ENCODE results near the gene ISM1.

The ISM1 gene

DNA sequence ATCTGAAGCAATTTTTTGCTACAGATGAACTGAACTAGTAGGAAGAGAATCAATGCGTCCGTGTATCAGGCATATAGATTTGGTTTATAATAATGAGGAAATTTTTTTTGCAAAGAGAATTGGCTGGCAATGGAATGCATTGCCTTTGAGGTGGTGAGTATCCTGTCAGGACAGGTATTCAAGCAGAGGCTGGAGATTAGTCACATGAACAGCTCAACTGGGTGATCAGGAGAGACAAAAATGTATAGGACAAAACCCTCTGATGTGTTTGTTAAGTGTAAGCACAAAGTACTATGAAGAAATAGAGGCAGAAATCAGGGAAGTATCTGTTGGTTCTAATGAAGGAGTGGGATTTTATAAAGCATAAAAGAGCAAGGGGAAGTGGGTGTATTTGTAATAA lies 80.5 kb downstream of the ISM1 start:
- ATAC-seq: no peak

GRCh38 chr20:13302647-13303450 lies 81.8 kb downstream of the ISM1 start:
- no peak for TF ChIP-seq OSR1 (CRISPR knock-in tag; IDR thresholded peaks at IDR 0.05)
- no peak for TF ChIP-seq TOX (CRISPR knock-in tag; IDR thresholded peaks at IDR 0.05; ENCODE audit: borderline replicate concordance)
- TF ChIP-seq BACH2 (CRISPR knock-in tag; IDR thresholded peaks at IDR 0.05; ENCODE audit: borderline replicate concordance): no peak
- no peak for TF ChIP-seq CSDC2 (CRISPR knock-in tag; IDR thresholded peaks at IDR 0.05)
- TF ChIP-seq, protein P1, sequence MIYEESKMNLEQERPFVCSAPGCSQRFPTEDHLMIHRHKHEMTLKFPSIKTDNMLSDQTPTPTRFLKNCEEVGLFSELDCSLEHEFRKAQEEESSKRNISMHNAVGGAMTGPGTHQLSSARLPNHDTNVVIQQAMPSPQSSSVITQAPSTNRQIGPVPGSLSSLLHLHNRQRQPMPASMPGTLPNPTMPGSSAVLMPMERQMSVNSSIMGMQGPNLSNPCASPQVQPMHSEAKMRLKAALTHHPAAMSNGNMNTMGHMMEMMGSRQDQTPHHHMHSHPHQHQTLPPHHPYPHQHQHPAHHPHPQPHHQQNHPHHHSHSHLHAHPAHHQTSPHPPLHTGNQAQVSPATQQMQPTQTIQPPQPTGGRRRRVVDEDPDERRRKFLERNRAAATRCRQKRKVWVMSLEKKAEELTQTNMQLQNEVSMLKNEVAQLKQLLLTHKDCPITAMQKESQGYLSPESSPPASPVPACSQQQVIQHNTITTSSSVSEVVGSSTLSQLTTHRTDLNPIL (CRISPR knock-in tag; IDR thresholded peaks at IDR 0.05; ENCODE audit: low read depth): no peak
- TF ChIP-seq ARNTL (CRISPR knock-in tag; IDR thresholded peaks at IDR 0.05; ENCODE audit: borderline replicate concordance, low read depth): no peak
- no peak for TF ChIP-seq ZFP3 (CRISPR knock-in tag; IDR thresholded peaks at IDR 0.05)
- no peak for TF ChIP-seq ESRRG (CRISPR knock-in tag; IDR thresholded peaks at IDR 0.05)
- TF ChIP-seq TSHZ2 (CRISPR knock-in tag; IDR thresholded peaks at IDR 0.05): no peak
- TF ChIP-seq TCF4 (CRISPR knock-in tag; IDR thresholded peaks at IDR 0.05; ENCODE audit: borderline replicate concordance): no peak
- TF ChIP-seq SNAI2 (CRISPR knock-in tag; IDR thresholded peaks at IDR 0.05): no peak
- no peak for TF ChIP-seq ZNF565 (CRISPR knock-in tag; conservative IDR thresholded peaks at IDR 0.05; ENCODE audit: low read depth)
- peak; percentile 95 for ATAC-seq

More for the DNA sequence above, 80.5 kb downstream of the ISM1 start:
- TF ChIP-seq ISL1 (CRISPR knock-in tag; IDR thresholded peaks at IDR 0.05): no peak
- TF ChIP-seq, protein P2, sequence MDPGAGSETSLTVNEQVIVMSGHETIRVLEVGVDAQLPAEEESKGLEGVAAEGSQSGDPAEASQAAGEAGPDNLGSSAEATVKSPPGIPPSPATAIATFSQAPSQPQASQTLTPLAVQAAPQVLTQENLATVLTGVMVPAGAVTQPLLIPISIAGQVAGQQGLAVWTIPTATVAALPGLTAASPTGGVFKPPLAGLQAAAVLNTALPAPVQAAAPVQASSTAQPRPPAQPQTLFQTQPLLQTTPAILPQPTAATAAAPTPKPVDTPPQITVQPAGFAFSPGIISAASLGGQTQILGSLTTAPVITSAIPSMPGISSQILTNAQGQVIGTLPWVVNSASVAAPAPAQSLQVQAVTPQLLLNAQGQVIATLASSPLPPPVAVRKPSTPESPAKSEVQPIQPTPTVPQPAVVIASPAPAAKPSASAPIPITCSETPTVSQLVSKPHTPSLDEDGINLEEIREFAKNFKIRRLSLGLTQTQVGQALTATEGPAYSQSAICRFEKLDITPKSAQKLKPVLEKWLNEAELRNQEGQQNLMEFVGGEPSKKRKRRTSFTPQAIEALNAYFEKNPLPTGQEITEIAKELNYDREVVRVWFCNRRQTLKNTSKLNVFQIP (CRISPR knock-in tag; IDR thresholded peaks at IDR 0.05; ENCODE audit: borderline replicate concordance, low read depth): no peak
- TF ChIP-seq ZNF8 (CRISPR knock-in tag; IDR thresholded peaks at IDR 0.05): no peak
- TF ChIP-seq ARNTL (CRISPR knock-in tag; IDR thresholded peaks at IDR 0.05; ENCODE audit: borderline replicate concordance, low read depth): no peak
- TF ChIP-seq TOX (CRISPR knock-in tag; IDR thresholded peaks at IDR 0.05; ENCODE audit: borderline replicate concordance): no peak
- TF ChIP-seq TCF4 (CRISPR knock-in tag; IDR thresholded peaks at IDR 0.05; ENCODE audit: borderline replicate concordance): no peak
- no peak for TF ChIP-seq GLIS3 (CRISPR knock-in tag; IDR thresholded peaks at IDR 0.05)
- no peak for TF ChIP-seq SNAI2 (CRISPR knock-in tag; IDR thresholded peaks at IDR 0.05)

GRCh38 chr20:13305284-13305683 lies 84.2 kb downstream of the ISM1 start:
- TF ChIP-seq, protein P3, sequence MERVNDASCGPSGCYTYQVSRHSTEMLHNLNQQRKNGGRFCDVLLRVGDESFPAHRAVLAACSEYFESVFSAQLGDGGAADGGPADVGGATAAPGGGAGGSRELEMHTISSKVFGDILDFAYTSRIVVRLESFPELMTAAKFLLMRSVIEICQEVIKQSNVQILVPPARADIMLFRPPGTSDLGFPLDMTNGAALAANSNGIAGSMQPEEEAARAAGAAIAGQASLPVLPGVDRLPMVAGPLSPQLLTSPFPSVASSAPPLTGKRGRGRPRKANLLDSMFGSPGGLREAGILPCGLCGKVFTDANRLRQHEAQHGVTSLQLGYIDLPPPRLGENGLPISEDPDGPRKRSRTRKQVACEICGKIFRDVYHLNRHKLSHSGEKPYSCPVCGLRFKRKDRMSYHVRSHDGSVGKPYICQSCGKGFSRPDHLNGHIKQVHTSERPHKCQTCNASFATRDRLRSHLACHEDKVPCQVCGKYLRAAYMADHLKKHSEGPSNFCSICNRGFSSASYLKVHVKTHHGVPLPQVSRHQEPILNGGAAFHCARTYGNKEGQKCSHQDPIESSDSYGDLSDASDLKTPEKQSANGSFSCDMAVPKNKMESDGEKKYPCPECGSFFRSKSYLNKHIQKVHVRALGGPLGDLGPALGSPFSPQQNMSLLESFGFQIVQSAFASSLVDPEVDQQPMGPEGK (CRISPR knock-in tag; IDR thresholded peaks at IDR 0.05; ENCODE audit: borderline replicate concordance): no peak
- TF ChIP-seq OSR1 (CRISPR knock-in tag; IDR thresholded peaks at IDR 0.05) (no peak), ZFP3 (CRISPR knock-in tag; IDR thresholded peaks at IDR 0.05) (no peak), ZNF8 (CRISPR knock-in tag; IDR thresholded peaks at IDR 0.05) (no peak), ZC3H10 (CRISPR knock-in tag; IDR thresholded peaks at IDR 0.05) (no peak), ZFP30 (CRISPR knock-in tag; IDR thresholded peaks at IDR 0.05) (no peak), SNAI2 (CRISPR knock-in tag; IDR thresholded peaks at IDR 0.05) (no peak), BACH2 (CRISPR knock-in tag; IDR thresholded peaks at IDR 0.05; ENCODE audit: borderline replicate concordance) (no peak), ESRRG (CRISPR knock-in tag; IDR thresholded peaks at IDR 0.05) (no peak), ZNF565 (CRISPR knock-in tag; conservative IDR thresholded peaks at IDR 0.05; ENCODE audit: low read depth) (no peak), RARB (CRISPR knock-in tag; IDR thresholded peaks at IDR 0.05) (no peak), PPARA (CRISPR knock-in tag; IDR thresholded peaks at IDR 0.05; ENCODE audit: borderline replicate concordance) (no peak), TOX (CRISPR knock-in tag; IDR thresholded peaks at IDR 0.05; ENCODE audit: borderline replicate concordance) (no peak), TSHZ2 (CRISPR knock-in tag; IDR thresholded peaks at IDR 0.05) (no peak), ZNF70 (CRISPR knock-in tag; IDR thresholded peaks at IDR 0.05) (no peak)
- TF ChIP-seq, protein P1 (CRISPR knock-in tag; IDR thresholded peaks at IDR 0.05; ENCODE audit: low read depth): no peak
- TF ChIP-seq, protein P2 (CRISPR knock-in tag; IDR thresholded peaks at IDR 0.05; ENCODE audit: borderline replicate concordance, low read depth): no peak
- no peak for ATAC-seq
